ENCODE results near the gene GIPC3.

GIPC3 gene

DNA sequence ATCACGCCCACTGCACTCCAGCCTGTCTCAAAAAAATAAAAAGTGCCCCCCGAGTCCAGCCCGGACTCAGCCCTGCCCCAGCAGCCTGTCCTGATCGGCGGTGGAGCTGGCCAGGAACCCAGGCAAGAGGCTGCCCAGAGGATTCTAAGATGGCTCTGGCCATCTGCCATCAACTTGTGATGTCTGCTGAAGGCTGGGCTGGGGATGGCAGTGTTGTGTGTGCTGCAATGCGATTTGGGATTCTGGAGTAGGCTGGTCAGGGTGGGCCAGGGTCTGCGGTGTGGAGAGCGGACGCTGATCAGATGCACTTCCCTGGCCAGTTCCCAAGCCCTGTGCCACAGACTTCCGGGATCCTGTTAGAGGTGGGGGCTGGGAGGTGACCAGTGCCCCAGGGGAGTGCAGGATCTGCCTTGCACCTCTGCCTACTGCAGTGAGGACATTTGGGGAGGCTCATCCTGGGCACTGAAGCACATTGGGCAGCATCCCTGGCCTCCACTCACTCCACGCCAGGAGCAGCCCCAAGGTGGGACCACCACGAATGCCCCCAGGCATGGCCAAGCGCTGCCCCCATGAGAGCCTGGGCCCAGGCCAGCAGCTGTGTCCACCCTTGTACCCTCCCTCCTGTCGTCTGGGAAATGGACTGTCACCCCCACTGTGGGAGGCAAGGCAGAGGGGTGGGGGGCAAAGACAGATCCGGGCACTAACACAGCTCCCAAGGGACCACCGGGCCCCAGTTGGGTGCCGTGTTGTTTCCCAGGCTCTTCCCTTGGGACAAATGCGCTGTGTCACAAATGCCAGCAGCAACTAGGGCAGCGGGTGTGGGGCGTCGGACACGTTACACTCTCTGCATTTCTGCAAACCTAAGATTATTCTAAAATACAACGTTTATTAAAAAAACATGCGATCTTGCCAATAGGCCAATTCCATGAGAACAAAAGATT lies 24.8 kb downstream of the GIPC3 start:
- TF ChIP-seq, protein P1, sequence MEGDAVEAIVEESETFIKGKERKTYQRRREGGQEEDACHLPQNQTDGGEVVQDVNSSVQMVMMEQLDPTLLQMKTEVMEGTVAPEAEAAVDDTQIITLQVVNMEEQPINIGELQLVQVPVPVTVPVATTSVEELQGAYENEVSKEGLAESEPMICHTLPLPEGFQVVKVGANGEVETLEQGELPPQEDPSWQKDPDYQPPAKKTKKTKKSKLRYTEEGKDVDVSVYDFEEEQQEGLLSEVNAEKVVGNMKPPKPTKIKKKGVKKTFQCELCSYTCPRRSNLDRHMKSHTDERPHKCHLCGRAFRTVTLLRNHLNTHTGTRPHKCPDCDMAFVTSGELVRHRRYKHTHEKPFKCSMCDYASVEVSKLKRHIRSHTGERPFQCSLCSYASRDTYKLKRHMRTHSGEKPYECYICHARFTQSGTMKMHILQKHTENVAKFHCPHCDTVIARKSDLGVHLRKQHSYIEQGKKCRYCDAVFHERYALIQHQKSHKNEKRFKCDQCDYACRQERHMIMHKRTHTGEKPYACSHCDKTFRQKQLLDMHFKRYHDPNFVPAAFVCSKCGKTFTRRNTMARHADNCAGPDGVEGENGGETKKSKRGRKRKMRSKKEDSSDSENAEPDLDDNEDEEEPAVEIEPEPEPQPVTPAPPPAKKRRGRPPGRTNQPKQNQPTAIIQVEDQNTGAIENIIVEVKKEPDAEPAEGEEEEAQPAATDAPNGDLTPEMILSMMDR (IDR thresholded peaks at IDR 0.05; ENCODE audit: poor library complexity, severe bottlenecking) = no peak
- no peak overlapping the region for H3K27ac ChIP-seq (ENCODE audit: poor library complexity, severe bottlenecking)
- H3K36me3 ChIP-seq (ENCODE audit: low read depth) = peaks cover 8% of the 10 kb centered on the region
- DNase-seq (ENCODE audit: low spot score) (peak; percentile 33), ATAC-seq (ENCODE audit: low read depth) (no peak)
- H3K4me3 ChIP-seq (ENCODE audit: severe bottlenecking) = no peak overlapping the region
- H3K9me3 ChIP-seq (ENCODE audit: severe bottlenecking) = no peaks in the 10 kb centered on the region
- no peaks in the 10 kb centered on the region for H3K27me3 ChIP-seq (ENCODE audit: insufficient read depth, poor library complexity, severe bottlenecking)
- no peaks in the 10 kb centered on the region for H3K4me1 ChIP-seq (ENCODE audit: insufficient read depth, poor library complexity, severe bottlenecking)

DNA sequence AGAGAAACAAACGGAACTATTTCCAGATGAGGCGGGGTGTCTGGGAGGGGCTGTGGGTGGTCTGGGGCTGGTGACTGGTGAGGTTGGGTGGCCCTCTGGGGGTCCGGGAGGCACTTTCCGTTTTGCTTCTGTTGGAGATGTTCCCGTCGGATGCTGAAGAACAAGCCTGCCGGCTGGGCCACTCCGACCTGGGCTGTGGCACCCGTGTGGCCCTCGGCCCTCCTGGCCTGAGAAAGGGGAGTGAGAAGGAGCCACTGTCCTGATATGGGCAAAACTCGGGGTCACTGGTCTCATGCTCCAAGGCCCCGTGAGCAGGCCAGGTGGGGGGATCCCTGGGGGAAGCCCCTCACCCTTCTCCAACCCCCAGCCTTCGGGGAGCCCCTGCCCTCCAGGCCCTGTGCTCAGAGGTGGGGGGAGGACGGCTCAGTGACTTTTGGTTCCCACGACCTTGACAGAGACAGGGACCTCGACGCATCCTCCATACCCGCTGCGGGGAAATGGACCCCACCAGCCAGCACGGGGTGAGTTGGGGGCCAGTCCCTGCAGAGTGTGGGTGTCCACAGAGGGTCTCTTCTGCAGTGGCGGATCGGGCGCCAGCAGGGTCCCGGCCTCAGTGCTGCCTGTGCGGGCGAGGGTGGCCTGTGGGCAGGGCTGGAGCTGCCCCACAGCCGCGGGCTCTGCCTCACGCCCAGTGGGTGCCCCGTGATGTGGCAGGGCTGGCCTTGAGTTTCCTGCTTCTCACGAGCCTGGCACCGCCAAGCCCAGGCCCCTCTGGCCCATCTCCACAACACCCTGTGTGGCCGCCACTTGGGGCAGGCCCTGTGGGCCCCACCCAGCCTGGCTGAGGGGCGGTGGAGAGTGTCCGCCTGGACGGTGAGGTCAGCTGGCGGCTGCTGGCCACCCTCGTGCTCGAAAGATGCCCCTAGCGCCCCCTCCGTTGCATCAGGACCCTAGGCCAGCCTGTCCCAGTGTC lies 25.8 kb downstream of the GIPC3 start:
- Histone ChIP-seq H3K4me3 (ENCODE audit: severe bottlenecking) (no peak overlapping the region), H3K36me3 (ENCODE audit: low read depth) (peaks cover 8% of the 10 kb centered on the region), H3K9me3 (ENCODE audit: severe bottlenecking) (no peaks in the 10 kb centered on the region), H3K27me3 (ENCODE audit: insufficient read depth, poor library complexity, severe bottlenecking) (no peaks in the 10 kb centered on the region), H3K4me1 (ENCODE audit: insufficient read depth, poor library complexity, severe bottlenecking) (no peaks in the 10 kb centered on the region), H3K27ac (ENCODE audit: poor library complexity, severe bottlenecking) (no peak overlapping the region)
- TF ChIP-seq, protein P1 (IDR thresholded peaks at IDR 0.05; ENCODE audit: poor library complexity, severe bottlenecking) = no peak
- DNase-seq (ENCODE audit: low spot score) = peak; percentile 48
- ATAC-seq (ENCODE audit: low read depth) = no peak

DNA sequence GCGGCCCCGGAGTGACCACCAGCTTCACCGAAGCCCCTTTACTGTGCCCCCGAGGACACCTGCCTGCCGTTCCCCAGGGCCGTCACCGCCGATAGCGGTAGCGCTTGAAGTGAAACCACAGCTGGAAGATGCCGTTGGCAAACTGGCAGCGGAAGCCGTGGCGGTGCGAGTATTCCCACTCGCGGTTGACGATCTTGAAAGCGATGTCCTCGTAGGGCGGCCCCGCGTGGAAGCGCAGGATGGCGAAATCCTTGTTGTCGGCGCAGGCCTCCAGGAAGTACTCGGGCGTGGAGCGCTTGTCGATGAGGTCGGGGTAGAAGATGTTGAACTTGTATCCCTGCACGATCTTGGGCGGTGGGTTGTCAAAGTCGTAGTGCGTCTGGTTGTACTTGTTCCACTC lies 26.6 kb downstream of the GIPC3 start:
- no peak overlapping the region for H3K4me3 ChIP-seq (ENCODE audit: severe bottlenecking)
- no peaks in the 10 kb centered on the region for H3K27me3 ChIP-seq (ENCODE audit: insufficient read depth, poor library complexity, severe bottlenecking)
- DNase-seq (ENCODE audit: low spot score) (no peak), ATAC-seq (ENCODE audit: low read depth) (no peak)
- H3K36me3 ChIP-seq (ENCODE audit: low read depth) = peaks cover 8% of the 10 kb centered on the region
- H3K27ac ChIP-seq (ENCODE audit: poor library complexity, severe bottlenecking) = no peak overlapping the region
- no peaks in the 10 kb centered on the region for H3K4me1 ChIP-seq (ENCODE audit: insufficient read depth, poor library complexity, severe bottlenecking)
- TF ChIP-seq, protein P1 (IDR thresholded peaks at IDR 0.05; ENCODE audit: poor library complexity, severe bottlenecking) = no peak
- no peaks in the 10 kb centered on the region for H3K9me3 ChIP-seq (ENCODE audit: severe bottlenecking)

DNA sequence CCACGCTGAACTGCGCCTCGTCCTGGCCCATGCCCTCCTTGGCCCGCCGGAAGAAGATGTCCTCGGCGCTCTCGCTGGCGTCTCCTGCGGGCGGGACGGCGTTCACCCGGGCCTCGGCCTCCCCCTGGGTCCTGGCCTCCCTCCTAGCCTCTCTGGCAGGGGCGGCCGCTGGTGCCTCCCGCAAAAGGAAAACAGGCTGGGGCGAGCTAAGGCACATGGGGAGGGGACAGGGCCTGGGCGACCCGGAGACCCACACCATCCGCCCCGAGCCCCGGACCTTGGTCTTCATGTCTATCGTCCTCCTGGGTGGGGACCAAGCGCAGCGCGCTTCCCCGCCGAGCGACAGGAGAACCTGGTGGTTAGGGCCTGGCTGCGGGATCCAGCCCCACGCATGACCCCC lies 27.1 kb downstream of the GIPC3 start:
- TF ChIP-seq, protein P1 (IDR thresholded peaks at IDR 0.05; ENCODE audit: poor library complexity, severe bottlenecking) = no peak
- H3K4me3 ChIP-seq (ENCODE audit: severe bottlenecking) = no peak overlapping the region
- no peaks in the 10 kb centered on the region for H3K4me1 ChIP-seq (ENCODE audit: insufficient read depth, poor library complexity, severe bottlenecking)
- H3K9me3 ChIP-seq (ENCODE audit: severe bottlenecking) = no peaks in the 10 kb centered on the region
- H3K27ac ChIP-seq (ENCODE audit: poor library complexity, severe bottlenecking) = no peak overlapping the region
- H3K27me3 ChIP-seq (ENCODE audit: insufficient read depth, poor library complexity, severe bottlenecking) = no peaks in the 10 kb centered on the region
- DNase-seq (ENCODE audit: low spot score) (peak; percentile 48), ATAC-seq (ENCODE audit: low read depth) (no peak)
- H3K36me3 ChIP-seq (ENCODE audit: low read depth) = peaks cover 8% of the 10 kb centered on the region
